GM10248 (cell line): ENCODE results near the gene ZNF165.
"Not testable (repeated sequence)": the region's sequence is repeated elsewhere in the genome, so short reads cannot be mapped to it uniquely, and the experiment has no call there.

Experiments used
- CTCF ChIA-PET: fragments of 300-600 bp; sonication (Branson Sonifier 250); formaldehyde crosslinking; extraction: SDS; loops from one replicate; lab custom pipeline; 2021; ENCODE audit warnings: antibody characterized with exemption; lab: Yijun Ruan, JAX
- POLR2A ChIA-PET: fragments of 350-650 bp; sonication (Branson Sonifier 250); formaldehyde crosslinking; extraction: SDS; loops from one replicate; lab custom pipeline; 2020; ENCODE audit warnings: antibody characterized with exemption; lab: Yijun Ruan, JAX
- DNase-seq: peaks from one replicate; pipeline ENCODE4 v3.0.0; 2012; ENCODE audit errors: extremely low spot score
- CTCF ChIP-seq: IDR thresholded peaks from 2 replicates; pipeline ENCODE4 v1.5.1; 2012; ENCODE audit warnings: mild to moderate bottlenecking, low read depth; ENCODE audit errors: extremely low read depth, missing control alignments, control extremely low read depth

The ZNF165 gene

GRCh38 chr6:28078836-28079235 lies 1.5 kb upstream of the ZNF165 start:
- no peak for DNase-seq
- ChIA-PET CTCF (interaction anchor here (1.3 kb wide), 1 partner anchor 26 kb away, joined by 4 read pairs; no protein-coding TSS in a partner anchor), POLR2A (interaction anchor here (1.5 kb wide), 1 partner anchor 26 kb away, joined by 3 read pairs; no protein-coding TSS in a partner anchor)
- TF ChIP-seq CTCF, result no peak

- CTCF ChIA-PET, result no interaction called here
- TF ChIP-seq CTCF, result no peak
- POLR2A ChIA-PET, result no interaction called here
- peak; percentile 85 for DNase-seq
These were observed 490 bp downstream of the ZNF165 start for GRCh38 chr6:28080631-28081485.

- no peak for TF ChIP-seq CTCF
- ChIA-PET CTCF (no interaction called here), POLR2A (no interaction called here)
- peak; percentile 67 for DNase-seq
These were observed 1.1 kb downstream of the ZNF165 start for GRCh38 chr6:28081486-28081751.

GRCh38 chr6:28082939-28083338 lies 2.6 kb downstream of the ZNF165 start:
- ChIA-PET POLR2A (no interaction called here), CTCF (no interaction called here)
- no peak for TF ChIP-seq CTCF
- DNase-seq, result no peak

GRCh38 chr6:28089054-28089453 lies 8.7 kb downstream of the ZNF165 start:
- ChIA-PET CTCF (interaction anchor here (0.7 to 2.0 kb wide), 3 partner anchors 16 to 24 kb away, joined by 3 to 7 read pairs (median 3); no protein-coding TSS in a partner anchor), POLR2A (no interaction called here)
- no peak for DNase-seq
- no peak for TF ChIP-seq CTCF

- TF ChIP-seq CTCF, result no peak
- POLR2A ChIA-PET, result no interaction called here
- CTCF ChIA-PET, result no interaction called here
- DNase-seq, result no peak
These were observed 10.7 kb downstream of the ZNF165 start for GRCh38 chr6:28090917-28091586.

GRCh38 chr6:28102222-28102621 lies 21.9 kb downstream of the ZNF165 start:
- POLR2A ChIA-PET, CTCF ChIA-PET, DNase-seq: not testable (repeated sequence)

GRCh38 chr6:28102699-28103098 lies 22.3 kb downstream of the ZNF165 start:
- POLR2A ChIA-PET, CTCF ChIA-PET, DNase-seq: not testable (repeated sequence)
